ENCODE results near the gene SMIM33. TPM values are rescaled to one million over a fixed set of nuclear protein-coding genes. Genes with fewer than 3 reads are reported as not detected.

Gene SMIM33
- 0.19 TPM in 1 of 2 replicates, not detected in the other for total RNA-seq (2013; cell fraction: nucleolus; rRNA removed)
- total RNA-seq (2014; rRNA removed) (0.05 TPM in 1 of 2 replicates, not detected in the other), total RNA-seq (2014; rRNA removed; fragmentation: Illumina TruSeq; extraction: Trizol) (0.04 TPM in 1 of 2 replicates, not detected in the other), total RNA-seq (2021) (not detected in 2 replicates), polyA plus RNA-seq (2011; rRNA removed) (not detected in 2 replicates), polyA plus RNA-seq (2014; fragmentation: Illumina TruSeq; extraction: Trizol) (0.03 TPM in 1 of 2 replicates, not detected in the other), polyA plus RNA-seq (2014; fragmentation: Nextera tagmentation; extraction: Ambion mirVana) (under 1 TPM in 1 of 2 experiments, not detected in 1; 0.09 TPM), polyA plus RNA-seq (2014; rRNA removed) (0.04 TPM in 1 of 2 replicates, not detected in the other), polyA plus RNA-seq (2016; fragmentation: Nextera tagmentation; extraction: Ambion mirVana) (under 1 TPM; 0.12 to 0.25 TPM), polyA minus RNA-seq (2011; rRNA and poly(A)+ RNA removed) (not detected in 2 replicates), Bru-seq, nascent RNA (percentile 18 among the genes with signal in this experiment), BruChase-seq, experiment 1, labeled RNA remaining after a 6-hour chase (percentile 24 among the genes with signal in this experiment), BruChase-seq, experiment 2, labeled RNA remaining after a 2-hour chase (percentile 19 among the genes with signal in this experiment)
- not detected for polyA plus RNA-seq (2011; ENCODE audit: low read depth)
- not detected in 2 replicates for polyA plus RNA-seq (2011; cell fraction: cytosol; rRNA removed)
- polyA plus RNA-seq (2011; cell fraction: nucleus; rRNA removed): not detected in 2 replicates
- polyA plus RNA-seq (2012): not detected in 2 replicates
- not detected in 2 replicates for polyA minus RNA-seq (2011; cell fraction: cytosol; rRNA and poly(A)+ RNA removed)
- polyA minus RNA-seq (2011; cell fraction: nucleus; rRNA and poly(A)+ RNA removed): not detected in 2 replicates
- long read RNA-seq, experiment 1: 0 reads
- long read RNA-seq, experiment 2: 0 reads

DNA sequence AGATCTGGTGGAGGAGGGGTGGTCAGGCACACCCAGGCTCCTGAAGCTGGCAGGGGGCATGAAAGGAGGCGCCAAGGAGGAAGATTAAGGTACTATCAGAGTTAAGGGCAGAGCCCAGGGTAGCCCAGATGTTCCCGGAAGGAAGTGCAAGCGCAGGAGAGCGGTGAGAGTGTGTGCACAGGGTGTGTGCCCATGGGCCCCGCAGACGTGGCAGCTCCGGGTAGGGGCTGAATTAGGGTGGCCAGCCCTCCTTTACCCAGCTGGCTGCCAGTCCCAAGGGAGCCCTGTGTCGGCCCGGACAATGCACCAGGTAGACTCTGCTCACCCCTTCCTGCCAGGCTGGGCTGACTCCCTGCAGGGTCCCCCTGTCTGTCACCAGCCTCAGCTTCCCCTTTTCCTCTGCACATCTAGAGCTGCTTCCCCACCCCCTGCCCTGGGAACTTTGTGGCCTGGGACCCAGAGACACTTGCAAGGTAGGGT lies at the start of gene SMIM33:
SMIM33 (plus strand) TSS at position 184 of the 480 bp plus-strand sequence; CDS start at position 302, 118 bp downstream.
- intact Hi-C loops (cut with micrococcal nuclease; ENCODE audit: unreplicated experiment): no loop called here
- no peak within 1 kb of the TSS for H3K4me3 ChIP-seq
- no peak within 1 kb of the TSS for H3K4me2 ChIP-seq (ENCODE audit: control insufficient read depth, insufficient read depth)
- peaks cover 12% of the 10 kb centered on the region for H3K4me1 ChIP-seq (ENCODE audit: control insufficient read depth, insufficient read depth, low read length)
- ATAC-seq (peak; percentile 47), DNase-seq (ENCODE audit: low read depth, low spot score) (no peak), FAIRE-seq (no peak)
- no peaks in the 10 kb centered on the region for H3K27me3 ChIP-seq (replicated peaks in 1 of 2; ENCODE audit: control insufficient read depth in 2 of 2, insufficient read depth in 2 of 2, low read length in 1 of 2)
- no peak within 1 kb of the TSS for H3K9ac ChIP-seq (ENCODE audit: control insufficient read depth, insufficient read depth, low read length)
- BruUV-seq (replicated peaks): no TSS peak
- no peak within 1 kb of the TSS for H3K27ac ChIP-seq (ENCODE audit: control insufficient read depth, insufficient read depth)
- H4K20me1 ChIP-seq (ENCODE audit: control insufficient read depth, insufficient read depth): no peaks in the 10 kb centered on the region
- no peaks in the 10 kb centered on the region for H3K9me3 ChIP-seq (replicated peaks; ENCODE audit: control insufficient read depth, insufficient read depth, low read length)
- ChIA-PET RAD21 (ENCODE audit: unreplicated experiment) (interaction anchor here (1.1 kb wide), 1 partner anchor 13 kb away, joined by 5 read pairs; no protein-coding TSS in a partner anchor), SMC1A (ENCODE audit: uncharacterized antibody, unreplicated experiment) (interaction anchor here (0.8 to 1.5 kb wide), 2 partner anchors 11 kb away, joined by 3 to 6 read pairs; partner anchors contain the start of gene STING1), POLR2A (interaction anchor here (0.9 kb wide), 1 partner anchor 25 kb away, joined by 4 read pairs; no protein-coding TSS in a partner anchor), CTCF (interaction anchor here (0.6 to 1.8 kb wide), 2 partner anchors 42 to 469 kb away, joined by 3 to 4 read pairs; no protein-coding TSS in a partner anchor)
- in situ Hi-C loops (cut with MboI): no loop called here
- TF ChIP-seq JUNB (IDR thresholded peaks at IDR 0.05) (no peak), MYB (IDR thresholded peaks at IDR 0.05; ENCODE audit: borderline replicate concordance, low read depth, low read length) (no peak), GATAD2B (conservative IDR thresholded peaks at IDR 0.05; ENCODE audit: low read depth) (no peak)
- TF ChIP-seq, protein P1, sequence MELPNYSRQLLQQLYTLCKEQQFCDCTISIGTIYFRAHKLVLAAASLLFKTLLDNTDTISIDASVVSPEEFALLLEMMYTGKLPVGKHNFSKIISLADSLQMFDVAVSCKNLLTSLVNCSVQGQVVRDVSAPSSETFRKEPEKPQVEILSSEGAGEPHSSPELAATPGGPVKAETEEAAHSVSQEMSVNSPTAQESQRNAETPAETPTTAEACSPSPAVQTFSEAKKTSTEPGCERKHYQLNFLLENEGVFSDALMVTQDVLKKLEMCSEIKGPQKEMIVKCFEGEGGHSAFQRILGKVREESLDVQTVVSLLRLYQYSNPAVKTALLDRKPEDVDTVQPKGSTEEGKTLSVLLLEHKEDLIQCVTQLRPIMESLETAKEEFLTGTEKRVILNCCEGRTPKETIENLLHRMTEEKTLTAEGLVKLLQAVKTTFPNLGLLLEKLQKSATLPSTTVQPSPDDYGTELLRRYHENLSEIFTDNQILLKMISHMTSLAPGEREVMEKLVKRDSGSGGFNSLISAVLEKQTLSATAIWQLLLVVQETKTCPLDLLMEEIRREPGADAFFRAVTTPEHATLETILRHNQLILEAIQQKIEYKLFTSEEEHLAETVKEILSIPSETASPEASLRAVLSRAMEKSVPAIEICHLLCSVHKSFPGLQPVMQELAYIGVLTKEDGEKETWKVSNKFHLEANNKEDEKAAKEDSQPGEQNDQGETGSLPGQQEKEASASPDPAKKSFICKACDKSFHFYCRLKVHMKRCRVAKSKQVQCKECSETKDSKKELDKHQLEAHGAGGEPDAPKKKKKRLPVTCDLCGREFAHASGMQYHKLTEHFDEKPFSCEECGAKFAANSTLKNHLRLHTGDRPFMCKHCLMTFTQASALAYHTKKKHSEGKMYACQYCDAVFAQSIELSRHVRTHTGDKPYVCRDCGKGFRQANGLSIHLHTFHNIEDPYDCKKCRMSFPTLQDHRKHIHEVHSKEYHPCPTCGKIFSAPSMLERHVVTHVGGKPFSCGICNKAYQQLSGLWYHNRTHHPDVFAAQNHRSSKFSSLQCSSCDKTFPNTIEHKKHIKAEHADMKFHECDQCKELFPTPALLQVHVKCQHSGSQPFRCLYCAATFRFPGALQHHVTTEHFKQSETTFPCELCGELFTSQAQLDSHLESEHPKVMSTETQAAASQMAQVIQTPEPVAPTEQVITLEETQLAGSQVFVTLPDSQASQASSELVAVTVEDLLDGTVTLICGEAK (IDR thresholded peaks at IDR 0.05; ENCODE audit: borderline replicate concordance): no peak
- TF ChIP-seq, protein P2, sequence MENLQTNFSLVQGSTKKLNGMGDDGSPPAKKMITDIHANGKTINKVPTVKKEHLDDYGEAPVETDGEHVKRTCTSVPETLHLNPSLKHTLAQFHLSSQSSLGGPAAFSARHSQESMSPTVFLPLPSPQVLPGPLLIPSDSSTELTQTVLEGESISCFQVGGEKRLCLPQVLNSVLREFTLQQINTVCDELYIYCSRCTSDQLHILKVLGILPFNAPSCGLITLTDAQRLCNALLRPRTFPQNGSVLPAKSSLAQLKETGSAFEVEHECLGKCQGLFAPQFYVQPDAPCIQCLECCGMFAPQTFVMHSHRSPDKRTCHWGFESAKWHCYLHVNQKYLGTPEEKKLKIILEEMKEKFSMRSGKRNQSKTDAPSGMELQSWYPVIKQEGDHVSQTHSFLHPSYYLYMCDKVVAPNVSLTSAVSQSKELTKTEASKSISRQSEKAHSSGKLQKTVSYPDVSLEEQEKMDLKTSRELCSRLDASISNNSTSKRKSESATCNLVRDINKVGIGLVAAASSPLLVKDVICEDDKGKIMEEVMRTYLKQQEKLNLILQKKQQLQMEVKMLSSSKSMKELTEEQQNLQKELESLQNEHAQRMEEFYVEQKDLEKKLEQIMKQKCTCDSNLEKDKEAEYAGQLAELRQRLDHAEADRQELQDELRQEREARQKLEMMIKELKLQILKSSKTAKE (IDR thresholded peaks at IDR 0.05; ENCODE audit: low read depth, poor library complexity, severe bottlenecking): no peak
- TF ChIP-seq, protein P3, sequence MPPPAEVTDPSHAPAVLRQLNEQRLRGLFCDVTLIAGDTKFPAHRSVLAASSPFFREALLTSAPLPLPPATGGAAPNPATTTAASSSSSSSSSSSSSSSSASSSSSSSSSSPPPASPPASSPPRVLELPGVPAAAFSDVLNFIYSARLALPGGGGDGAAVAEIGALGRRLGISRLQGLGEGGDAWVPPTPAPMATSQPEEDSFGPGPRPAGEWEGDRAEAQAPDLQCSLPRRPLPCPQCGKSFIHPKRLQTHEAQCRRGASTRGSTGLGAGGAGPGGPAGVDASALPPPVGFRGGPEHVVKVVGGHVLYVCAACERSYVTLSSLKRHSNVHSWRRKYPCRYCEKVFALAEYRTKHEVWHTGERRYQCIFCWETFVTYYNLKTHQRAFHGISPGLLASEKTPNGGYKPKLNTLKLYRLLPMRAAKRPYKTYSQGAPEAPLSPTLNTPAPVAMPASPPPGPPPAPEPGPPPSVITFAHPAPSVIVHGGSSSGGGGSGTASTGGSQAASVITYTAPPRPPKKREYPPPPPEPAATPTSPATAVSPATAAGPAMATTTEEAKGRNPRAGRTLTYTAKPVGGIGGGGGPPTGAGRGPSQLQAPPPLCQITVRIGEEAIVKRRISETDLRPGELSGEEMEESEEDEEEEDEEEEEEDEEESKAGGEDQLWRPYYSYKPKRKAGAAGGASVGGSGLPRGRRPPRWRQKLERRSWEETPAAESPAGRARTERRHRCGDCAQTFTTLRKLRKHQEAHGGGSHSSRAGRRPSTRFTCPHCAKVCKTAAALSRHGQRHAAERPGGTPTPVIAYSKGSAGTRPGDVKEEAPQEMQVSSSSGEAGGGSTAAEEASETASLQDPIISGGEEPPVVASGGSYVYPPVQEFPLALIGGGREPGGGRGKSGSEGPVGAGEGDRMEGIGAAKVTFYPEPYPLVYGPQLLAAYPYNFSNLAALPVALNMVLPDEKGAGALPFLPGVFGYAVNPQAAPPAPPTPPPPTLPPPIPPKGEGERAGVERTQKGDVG (CRISPR knock-in tag; IDR thresholded peaks at IDR 0.05): no peak
- WGBS (ENCODE audit: insufficient coverage, insufficient replicate concordance, low lambda C conversion rate, missing lambda C conversion rate): 21% methylated on average over 8 of the region's 9 CpGs
- H2AFZ ChIP-seq (ENCODE audit: control insufficient read depth, low read depth, low read length): peak within 1 kb of the TSS; percentile 78
- no peaks in the 10 kb centered on the region for H3K36me3 ChIP-seq (ENCODE audit: control insufficient read depth in 2 of 2, insufficient read depth in 2 of 2, low read length in 1 of 2)
- no peaks in the 10 kb centered on the region for H3K79me2 ChIP-seq (ENCODE audit: control insufficient read depth, insufficient read depth, low read length)

Data from GM12878 (cell line).